ENCODE measurements around the gene MRPS17. TPM values are rescaled to one million over a fixed set of nuclear protein-coding genes. Genes with fewer than 3 reads are reported as not detected.

MRPS17 gene
- total and polyA plus RNA-seq, 2 donors (not counting 3 experiments of a cell fraction or from before 2014, with no cell fraction given), result 11.8 to 19.5 TPM

DNA sequence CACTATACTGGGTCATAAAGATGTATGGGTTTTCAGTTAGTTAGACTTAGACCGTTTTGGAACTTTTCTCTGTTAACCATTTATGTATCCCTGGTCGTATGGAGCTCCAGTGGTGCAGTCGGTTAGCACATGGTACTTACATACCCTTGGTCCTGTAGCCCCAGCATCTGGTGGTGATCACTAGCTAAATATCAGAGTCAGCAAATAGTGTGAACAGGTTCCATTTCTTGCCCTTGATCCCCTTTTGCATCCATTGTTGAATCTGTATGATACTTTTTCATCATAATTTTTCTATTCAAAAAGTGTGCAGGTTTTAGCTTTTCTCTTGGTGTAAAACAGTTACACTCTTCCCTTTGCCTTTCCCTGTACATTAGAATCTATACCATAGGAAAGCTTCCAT is 28.6 kb downstream of the MRPS17 start:
- peaks cover 6% of the 10 kb centered on the region for H3K79me2 ChIP-seq (ENCODE audit: control insufficient read depth, insufficient read depth, low read length)
- H3K9me3 ChIP-seq (replicated peaks; ENCODE audit: control insufficient read depth, insufficient read depth, low read length), result no peaks in the 10 kb centered on the region
- dilution Hi-C loops (cut with MboI; ENCODE audit: extremely low pct_ligation_motif_present, low sequenced_read_pairs), result no loop called here
- FAIRE-seq (no peak), DNase-seq (ENCODE audit: low read depth, low spot score) (no peak)
- H3K27ac ChIP-seq (ENCODE audit: insufficient read depth, low read depth, low read length), result no peak overlapping the region
- no TSS peak for BruUV-seq (replicated peaks)
- no peak overlapping the region for H2AFZ ChIP-seq (ENCODE audit: low read depth, low read length)
- H3K4me2 ChIP-seq (ENCODE audit: insufficient read depth, low read length), result no peak overlapping the region
- TF ChIP-seq GATA2 (IDR thresholded peaks at IDR 0.05; ENCODE audit: insufficient read depth, insufficient read length, low read depth, low read length) (no peak), MYC (IDR thresholded peaks at IDR 0.05; ENCODE audit: low read depth, low read length) (no peak), JUN (IDR thresholded peaks at IDR 0.05; ENCODE audit: borderline replicate concordance, insufficient read depth, insufficient read length, low read depth) (no peak), EZH2 (IDR thresholded peaks at IDR 0.05; ENCODE audit: borderline replicate concordance, low read depth, low read length, severe bottlenecking) (no peak), POLR2A (IDR thresholded peaks at IDR 0.05; ENCODE audit: low read depth, low read length) (no peak), POLR2AphosphoS5 (IDR thresholded peaks at IDR 0.05; ENCODE audit: insufficient read depth, low read depth, low read length) (no peak), FOS (IDR thresholded peaks at IDR 0.05; ENCODE audit: borderline replicate concordance, insufficient read depth, low read length) (no peak)
- TF ChIP-seq, protein P1, sequence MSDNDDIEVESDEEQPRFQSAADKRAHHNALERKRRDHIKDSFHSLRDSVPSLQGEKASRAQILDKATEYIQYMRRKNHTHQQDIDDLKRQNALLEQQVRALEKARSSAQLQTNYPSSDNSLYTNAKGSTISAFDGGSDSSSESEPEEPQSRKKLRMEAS (IDR thresholded peaks at IDR 0.05; ENCODE audit: insufficient read depth, insufficient read length), result no peak
- TF ChIP-seq, protein P2, sequence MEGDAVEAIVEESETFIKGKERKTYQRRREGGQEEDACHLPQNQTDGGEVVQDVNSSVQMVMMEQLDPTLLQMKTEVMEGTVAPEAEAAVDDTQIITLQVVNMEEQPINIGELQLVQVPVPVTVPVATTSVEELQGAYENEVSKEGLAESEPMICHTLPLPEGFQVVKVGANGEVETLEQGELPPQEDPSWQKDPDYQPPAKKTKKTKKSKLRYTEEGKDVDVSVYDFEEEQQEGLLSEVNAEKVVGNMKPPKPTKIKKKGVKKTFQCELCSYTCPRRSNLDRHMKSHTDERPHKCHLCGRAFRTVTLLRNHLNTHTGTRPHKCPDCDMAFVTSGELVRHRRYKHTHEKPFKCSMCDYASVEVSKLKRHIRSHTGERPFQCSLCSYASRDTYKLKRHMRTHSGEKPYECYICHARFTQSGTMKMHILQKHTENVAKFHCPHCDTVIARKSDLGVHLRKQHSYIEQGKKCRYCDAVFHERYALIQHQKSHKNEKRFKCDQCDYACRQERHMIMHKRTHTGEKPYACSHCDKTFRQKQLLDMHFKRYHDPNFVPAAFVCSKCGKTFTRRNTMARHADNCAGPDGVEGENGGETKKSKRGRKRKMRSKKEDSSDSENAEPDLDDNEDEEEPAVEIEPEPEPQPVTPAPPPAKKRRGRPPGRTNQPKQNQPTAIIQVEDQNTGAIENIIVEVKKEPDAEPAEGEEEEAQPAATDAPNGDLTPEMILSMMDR (IDR thresholded peaks at IDR 0.05; ENCODE audit: extremely low read depth in 1 of 2, insufficient read depth in 1 of 2, low read depth in 1 of 2, low read length in 2 of 2), result no peak
- ChIA-PET CTCF (no interaction called here), POLR2A (no interaction called here)
- H3K4me1 ChIP-seq (ENCODE audit: control insufficient read depth, extremely low read depth, insufficient read depth, low read length), result peaks cover 11% of the 10 kb centered on the region
- H3K27me3 ChIP-seq (ENCODE audit: control insufficient read depth in 2 of 2, insufficient read depth in 2 of 2, low read length in 2 of 2), result no peaks in the 10 kb centered on the region
- no peaks in the 10 kb centered on the region for H4K20me1 ChIP-seq (replicated peaks; ENCODE audit: control insufficient read depth, extremely low read depth, insufficient read depth, low read length)
- no peaks in the 10 kb centered on the region for H3K9me1 ChIP-seq (replicated peaks; ENCODE audit: control insufficient read depth, extremely low read depth, insufficient read depth, low read length)
- H3K36me3 ChIP-seq (ENCODE audit: control insufficient read depth in 2 of 2, extremely low read depth in 1 of 2, insufficient read depth in 2 of 2, low read length in 2 of 2), result peaks cover 10 to 17% of the 10 kb centered on the region in 2 experiments
- intact Hi-C loops (cut with micrococcal nuclease), result no loop called here
- H3K4me3 ChIP-seq (replicated peaks in 1 of 3; ENCODE audit: insufficient read depth in 1 of 3, low read depth in 1 of 3, low read length in 3 of 3), result no peak overlapping the region
- no peak overlapping the region for H3K9ac ChIP-seq (replicated peaks; ENCODE audit: extremely low read depth, insufficient read depth, low read length)
